HEK293 (cell line): Measurements from ENCODE around the gene IL10RA.

Experiments
- CTCF ChIA-PET: fragments of 350-600 bp; formaldehyde crosslinking; extraction: SDS; loops from one replicate; lab custom pipeline; 2021; ENCODE audit warnings: antibody characterized with exemption; lab: Yijun Ruan, JAX
- POLR2A ChIA-PET: fragments of 300-600 bp; formaldehyde crosslinking; extraction: SDS; loops from one replicate; lab custom pipeline; 2020; ENCODE audit warnings: antibody characterized with exemption, inconsistent platforms; lab: Yijun Ruan, JAX
- H3K27ac ChIP-seq: fragments of 200-500 bp; sonication (Bioruptor generic); 2 replicates; pipeline ENCODE4 v1.5.1; 2014; ENCODE audit warnings: low read depth, low read length, control low read depth, inconsistent platforms; ENCODE audit errors: extremely low read depth
- H3K36me3 ChIP-seq, 2 experiments: fragments of 200-500 bp in 1 of 2; sonication (Bioruptor generic) in 1 of 2; 1 replicate in 1 of 2; 2 replicates in 1 of 2; pipeline ENCODE4 v1.5.1; 2014 to 2017; ENCODE audit warnings: inconsistent platforms in 2 of 2, low read length in 2 of 2; ENCODE audit not compliant: control insufficient read depth in 2 of 2, insufficient read depth in 1 of 2
- H3K4me1 ChIP-seq: fragments of 200-500 bp; sonication (Bioruptor generic); 2 replicates; pipeline ENCODE4 v1.5.1; 2014; ENCODE audit warnings: mild to moderate bottlenecking, low read length, inconsistent platforms; ENCODE audit not compliant: control insufficient read depth, insufficient read depth
- H3K4me3 ChIP-seq: 2 replicates; pipeline ENCODE4 v1.5.1; 2011; ENCODE audit warnings: low read depth, mild to moderate bottlenecking, control low read depth, low read length, moderate library complexity
- H3K9me3 ChIP-seq: fragments of 200-500 bp; sonication (Bioruptor generic); 2 replicates; pipeline ENCODE4 v1.5.1; 2014; ENCODE audit warnings: low read depth, low read length, inconsistent platforms; ENCODE audit not compliant: control insufficient read depth, insufficient read depth
- KLF1 ChIP-seq: fragments of 450-650 bp; formaldehyde crosslinking; IDR thresholded peaks from 2 replicates; pipeline ENCODE4 v1.5.1; 2016; ENCODE audit warnings: missing biosample characterization, missing genetic modification characterization
- KLF16 ChIP-seq: fragments of 450-650 bp; formaldehyde crosslinking; IDR thresholded peaks from 2 replicates; pipeline ENCODE4 v1.5.1; 2017; ENCODE audit warnings: missing biosample characterization, missing genetic modification characterization
- WT1 ChIP-seq: fragments of 450-650 bp; formaldehyde crosslinking; IDR thresholded peaks from 2 replicates; pipeline ENCODE4 v1.5.1; 2016; ENCODE audit warnings: missing biosample characterization, missing genetic modification characterization
- ZBTB10 ChIP-seq: fragments of 450-650 bp; formaldehyde crosslinking; IDR thresholded peaks from 2 replicates; pipeline ENCODE4 v1.5.1; 2016; ENCODE audit warnings: missing biosample characterization, missing genetic modification characterization
- ZBTB11 ChIP-seq: fragments of 450-650 bp; formaldehyde crosslinking; conservative IDR thresholded peaks from 2 replicates; pipeline ENCODE4 v1.5.1; 2016; ENCODE audit warnings: low read depth, missing biosample characterization, missing genetic modification characterization
- ZBTB7A ChIP-seq: fragments of 450-650 bp; formaldehyde crosslinking; IDR thresholded peaks from 2 replicates; pipeline ENCODE4 v1.5.1; 2016; ENCODE audit warnings: low read depth, missing biosample characterization, missing genetic modification characterization
- ZBTB8A ChIP-seq: fragments of 450-650 bp; formaldehyde crosslinking; IDR thresholded peaks from 2 replicates; pipeline ENCODE4 v1.5.1; 2016; ENCODE audit warnings: missing biosample characterization, missing genetic modification characterization
- ZNF140 ChIP-seq: fragments of 450-650 bp; formaldehyde crosslinking; IDR thresholded peaks from 2 replicates; pipeline ENCODE4 v1.5.1; 2016; ENCODE audit warnings: missing biosample characterization, missing genetic modification characterization
- ZNF266 ChIP-seq: fragments of 450-650 bp; formaldehyde crosslinking; IDR thresholded peaks from 2 replicates; pipeline ENCODE4 v1.5.1; 2016; ENCODE audit warnings: missing biosample characterization, missing genetic modification characterization, low read depth
- ZNF324 ChIP-seq: fragments of 450-650 bp; formaldehyde crosslinking; IDR thresholded peaks from 2 replicates; pipeline ENCODE4 v1.5.1; 2016; ENCODE audit warnings: missing biosample characterization, missing genetic modification characterization
- ZNF341 ChIP-seq: fragments of 450-650 bp; formaldehyde crosslinking; IDR thresholded peaks from 2 replicates; pipeline ENCODE4; 2016; ENCODE audit warnings: low read depth, missing biosample characterization, missing genetic modification characterization
- ZNF549 ChIP-seq: fragments of 450-650 bp; IDR thresholded peaks from 2 replicates; pipeline ENCODE4 v1.5.1; 2018; ENCODE audit warnings: missing biosample characterization, missing genetic modification characterization, mild to moderate bottlenecking, inconsistent platforms, moderate library complexity
- ZNF654 ChIP-seq: fragments of 450-650 bp; formaldehyde crosslinking; IDR thresholded peaks from 2 replicates; pipeline ENCODE4 v1.5.1; 2016; ENCODE audit warnings: low read depth, missing biosample characterization, missing genetic modification characterization
- ZNF660 ChIP-seq: fragments of 450-650 bp; IDR thresholded peaks from 2 replicates; pipeline ENCODE4 v1.5.1; 2018; ENCODE audit warnings: missing biosample characterization, mild to moderate bottlenecking, missing genetic modification characterization
- ZNF701 ChIP-seq: fragments of 450-650 bp; formaldehyde crosslinking; IDR thresholded peaks from 2 replicates; pipeline ENCODE4 v1.5.1; 2016; ENCODE audit warnings: missing biosample characterization, missing genetic modification characterization
- ZSCAN18 ChIP-seq: fragments of 450-650 bp; formaldehyde crosslinking; IDR thresholded peaks from 2 replicates; pipeline ENCODE4 v1.5.1; 2016; ENCODE audit warnings: missing biosample characterization, missing genetic modification characterization
- ZSCAN23 ChIP-seq: fragments of 450-650 bp; formaldehyde crosslinking; IDR thresholded peaks from 2 replicates; pipeline ENCODE4 v1.5.1; 2016; ENCODE audit warnings: missing biosample characterization, missing genetic modification characterization
- TF ChIP-seq, protein P1 (sequence below): fragments of 450-650 bp; formaldehyde crosslinking; IDR thresholded peaks from 2 replicates; pipeline ENCODE4 v1.5.1; 2017; ENCODE audit warnings: missing biosample characterization, mild to moderate bottlenecking, missing genetic modification characterization, moderate library complexity

Gene IL10RA

DNA sequence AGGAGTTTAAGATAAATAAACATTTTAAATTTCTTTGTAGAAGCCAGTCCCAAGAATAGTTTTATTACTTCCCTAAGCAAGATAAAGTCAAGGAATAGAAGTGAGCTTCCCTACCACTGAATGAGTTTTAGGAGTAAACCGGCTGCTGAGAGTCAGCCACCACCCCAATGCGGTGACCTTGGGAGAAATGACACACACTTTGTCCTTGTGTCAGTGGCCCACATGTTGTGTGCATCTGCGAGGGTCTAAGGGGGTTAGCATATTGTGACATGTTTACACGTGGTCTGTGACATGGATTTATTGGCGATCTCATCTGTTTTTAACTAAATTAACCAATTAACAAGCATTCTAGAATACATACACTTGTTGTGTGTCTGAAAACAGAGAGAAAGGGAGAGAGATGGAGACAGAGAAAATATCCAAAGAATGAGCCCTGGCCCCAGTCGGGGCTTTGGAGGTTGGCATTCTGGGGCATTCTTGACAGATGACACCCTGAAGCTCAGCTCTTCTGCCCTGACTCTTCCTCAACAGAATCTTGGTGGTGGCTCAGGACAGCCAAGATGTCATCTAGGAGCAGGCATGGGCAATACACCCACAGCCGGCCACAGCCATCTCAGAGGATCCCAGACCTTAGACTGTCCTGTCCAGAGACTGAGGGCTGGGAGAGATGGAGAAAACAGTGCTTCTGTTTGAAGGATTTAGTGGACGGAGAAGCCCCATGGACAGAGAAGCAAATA lies 60.9 kb downstream of the IL10RA start:
- Histone ChIP-seq H3K36me3 (no peaks in the 10 kb centered on the region), H3K27ac (no peak overlapping the region), H3K9me3 (no peaks in the 10 kb centered on the region), H3K4me1 (no peaks in the 10 kb centered on the region), H3K4me3 (no peak overlapping the region)
- TF ChIP-seq ZNF660 (tag by site-specific recombination) = no peak
- no peak for TF ChIP-seq KLF16 (tag by site-specific recombination)
- TF ChIP-seq ZBTB11 (tag by site-specific recombination) = no peak
- TF ChIP-seq, protein P1, sequence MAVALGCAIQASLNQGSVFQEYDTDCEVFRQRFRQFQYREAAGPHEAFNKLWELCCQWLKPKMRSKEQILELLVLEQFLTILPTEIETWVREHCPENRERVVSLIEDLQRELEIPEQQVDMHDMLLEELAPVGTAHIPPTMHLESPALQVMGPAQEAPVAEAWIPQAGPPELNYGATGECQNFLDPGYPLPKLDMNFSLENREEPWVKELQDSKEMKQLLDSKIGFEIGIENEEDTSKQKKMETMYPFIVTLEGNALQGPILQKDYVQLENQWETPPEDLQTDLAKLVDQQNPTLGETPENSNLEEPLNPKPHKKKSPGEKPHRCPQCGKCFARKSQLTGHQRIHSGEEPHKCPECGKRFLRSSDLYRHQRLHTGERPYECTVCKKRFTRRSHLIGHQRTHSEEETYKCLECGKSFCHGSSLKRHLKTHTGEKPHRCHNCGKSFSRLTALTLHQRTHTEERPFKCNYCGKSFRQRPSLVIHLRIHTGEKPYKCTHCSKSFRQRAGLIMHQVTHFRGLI (tag by site-specific recombination) = no peak
- no peak for TF ChIP-seq ZNF341 (tag by site-specific recombination)
- TF ChIP-seq WT1 = no peak
- no peak for TF ChIP-seq ZBTB7A (tag by site-specific recombination)
- no peak for TF ChIP-seq ZNF654
- TF ChIP-seq ZSCAN18 (tag by site-specific recombination) = no peak
- TF ChIP-seq ZSCAN23 (tag by site-specific recombination) = no peak
- no peak for TF ChIP-seq ZNF266 (tag by site-specific recombination)
- no peak for TF ChIP-seq ZBTB10 (tag by site-specific recombination)
- no peak for TF ChIP-seq KLF1 (tag by site-specific recombination)
- TF ChIP-seq ZNF549 (tag by site-specific recombination) = no peak
- TF ChIP-seq ZNF701 (tag by site-specific recombination) = no peak
- no peak for TF ChIP-seq ZBTB8A
- TF ChIP-seq ZNF140 (tag by site-specific recombination) = no peak
- no peak for TF ChIP-seq ZNF324 (tag by site-specific recombination)
- ChIA-PET POLR2A (no interaction called here), CTCF (interaction anchor here (0.6 to 2.0 kb wide), 9 partner anchors 9 to 239 kb away, joined by 3 to 10 read pairs (median 3); no protein-coding TSS in a partner anchor)
